HepG2 (cell line): ENCODE data around the gene DIS3L2.

Source experiments
- ATF7 ChIP-seq, 2 experiments: fragments of 450-650 bp in 1 of 2; sonication (generic) in 1 of 2; formaldehyde crosslinking in 1 of 2; IDR thresholded peaks; 2 replicates each; pipeline versions ENCODE4 v1.4.0 to v1.6.1; 2016 to 2020; ENCODE audit warnings: antibody characterized with exemption in 1 of 2, mild to moderate bottlenecking in 1 of 2, missing genetic modification reagents in 1 of 2
- CEBPB ChIP-seq: IDR thresholded peaks from 2 replicates; pipeline ENCODE4 v1.6.1; 2011; ENCODE audit warnings: low read depth, low read length, improper control_type of control experiment, borderline replicate concordance
- FOXA1 ChIP-seq, 2 experiments: fragments of 450-650 bp in 1 of 2; sonication (generic) in 1 of 2; formaldehyde crosslinking in 1 of 2; IDR thresholded peaks; 2 replicates each; pipeline versions ENCODE4 v1.4.0 to v1.6.1; 2016 to 2020; ENCODE audit warnings: missing genetic modification reagents in 1 of 2
- GABPA ChIP-seq, 2 experiments: IDR thresholded peaks; 2 replicates each; pipeline ENCODE4 v1.6.1; 2011 to 2016; ENCODE audit warnings: low read depth in 2 of 2, low read length in 1 of 2, missing biosample characterization in 1 of 2, missing genetic modification characterization in 1 of 2
- MYNN ChIP-seq: sonication (generic); formaldehyde crosslinking; IDR thresholded peaks from 2 replicates; pipeline ENCODE4 v1.4.0; 2020; ENCODE audit warnings: mild to moderate bottlenecking, low read depth, missing genetic modification reagents
- NFYB ChIP-seq: sonication (generic); formaldehyde crosslinking; IDR thresholded peaks from 2 replicates; pipeline ENCODE4 v1.4.0; 2020; ENCODE audit warnings: missing genetic modification reagents
- SIN3A ChIP-seq: IDR thresholded peaks from 2 replicates; pipeline ENCODE4 v1.6.1; 2011; ENCODE audit warnings: low read depth, mild to moderate bottlenecking, control low read depth, low read length, borderline replicate concordance
- SIN3B ChIP-seq: fragments of 150-350 bp; IDR thresholded peaks from 2 replicates; pipeline ENCODE4 v1.6.1; 2014; ENCODE audit warnings: low read length
- ZBTB8A ChIP-seq: sonication (generic); formaldehyde crosslinking; IDR thresholded peaks from 2 replicates; pipeline ENCODE4 v1.4.0; 2020; ENCODE audit warnings: mild to moderate bottlenecking, low read depth, missing genetic modification reagents, borderline replicate concordance
- ZNF83 ChIP-seq: sonication (generic); formaldehyde crosslinking; IDR thresholded peaks from 2 replicates; pipeline ENCODE4 v1.4.0; 2020; ENCODE audit warnings: missing genetic modification reagents, mild to moderate bottlenecking, borderline replicate concordance
- TF ChIP-seq, protein P1 (sequence below): IDR thresholded peaks from 2 replicates; pipeline ENCODE4 v1.6.1; 2016; ENCODE audit warnings: missing genetic modification reagents, missing compliant biosample characterization
- TF ChIP-seq, protein P2 (sequence below): sonication (generic); formaldehyde crosslinking; IDR thresholded peaks from 2 replicates; pipeline ENCODE4 v1.5.0; 2020; ENCODE audit warnings: mild to moderate bottlenecking, missing genetic modification reagents, moderate library complexity

DNA sequence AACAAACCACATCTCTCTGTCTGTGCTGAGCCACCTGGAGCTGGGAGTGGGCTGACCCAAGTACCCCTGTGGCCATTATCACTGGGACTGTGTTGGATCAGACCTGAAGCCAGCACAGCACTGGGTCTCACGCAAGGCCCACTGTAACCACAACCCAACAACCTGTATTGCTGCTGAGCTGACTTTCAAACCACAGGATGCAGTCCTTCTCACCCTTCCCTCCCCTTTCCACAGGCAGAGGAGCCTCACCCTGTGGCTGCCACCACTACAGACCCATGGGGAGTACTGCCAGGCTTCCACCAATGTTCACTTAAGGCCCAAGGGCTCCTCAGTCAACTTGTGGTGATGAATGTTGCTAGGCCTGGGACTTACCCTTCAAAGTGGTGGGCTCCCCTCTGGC, 135.7 kb downstream of the DIS3L2 start:
- TF ChIP-seq GABPA (IDR thresholded peaks at IDR 0.05; ENCODE audit: low read depth, low read length) (no peak), GABPA (CRISPR knock-in tag; IDR thresholded peaks at IDR 0.05; ENCODE audit: low read depth) (no peak), CEBPB (no peak), ATF7 (IDR thresholded peaks at IDR 0.05) (no peak), ATF7 (CRISPR knock-in tag; IDR thresholded peaks at IDR 0.05) (no peak), SIN3A (no peak), NFYB (CRISPR knock-in tag) (no peak), MYNN (CRISPR knock-in tag) (no peak), ZBTB8A (CRISPR knock-in tag) (no peak), FOXA1 (IDR thresholded peaks at IDR 0.05) (no peak), FOXA1 (CRISPR knock-in tag; IDR thresholded peaks at IDR 0.05) (no peak), ZNF83 (CRISPR knock-in tag) (no peak), SIN3B (no peak)
- TF ChIP-seq, protein P1, sequence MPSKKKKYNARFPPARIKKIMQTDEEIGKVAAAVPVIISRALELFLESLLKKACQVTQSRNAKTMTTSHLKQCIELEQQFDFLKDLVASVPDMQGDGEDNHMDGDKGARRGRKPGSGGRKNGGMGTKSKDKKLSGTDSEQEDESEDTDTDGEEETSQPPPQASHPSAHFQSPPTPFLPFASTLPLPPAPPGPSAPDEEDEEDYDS (CRISPR knock-in tag) = no peak
- TF ChIP-seq, protein P2, sequence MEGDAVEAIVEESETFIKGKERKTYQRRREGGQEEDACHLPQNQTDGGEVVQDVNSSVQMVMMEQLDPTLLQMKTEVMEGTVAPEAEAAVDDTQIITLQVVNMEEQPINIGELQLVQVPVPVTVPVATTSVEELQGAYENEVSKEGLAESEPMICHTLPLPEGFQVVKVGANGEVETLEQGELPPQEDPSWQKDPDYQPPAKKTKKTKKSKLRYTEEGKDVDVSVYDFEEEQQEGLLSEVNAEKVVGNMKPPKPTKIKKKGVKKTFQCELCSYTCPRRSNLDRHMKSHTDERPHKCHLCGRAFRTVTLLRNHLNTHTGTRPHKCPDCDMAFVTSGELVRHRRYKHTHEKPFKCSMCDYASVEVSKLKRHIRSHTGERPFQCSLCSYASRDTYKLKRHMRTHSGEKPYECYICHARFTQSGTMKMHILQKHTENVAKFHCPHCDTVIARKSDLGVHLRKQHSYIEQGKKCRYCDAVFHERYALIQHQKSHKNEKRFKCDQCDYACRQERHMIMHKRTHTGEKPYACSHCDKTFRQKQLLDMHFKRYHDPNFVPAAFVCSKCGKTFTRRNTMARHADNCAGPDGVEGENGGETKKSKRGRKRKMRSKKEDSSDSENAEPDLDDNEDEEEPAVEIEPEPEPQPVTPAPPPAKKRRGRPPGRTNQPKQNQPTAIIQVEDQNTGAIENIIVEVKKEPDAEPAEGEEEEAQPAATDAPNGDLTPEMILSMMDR (CRISPR knock-in tag) = no peak
